HEK293T (cell line): ENCODE data around the gene MRPL27.

Experiments
- CTCF ChIA-PET: fragments of 350-600 bp; formaldehyde crosslinking; extraction: SDS; loops from one replicate; lab custom pipeline; 2021; ENCODE audit warnings: antibody characterized with exemption, inconsistent platforms; lab: Yijun Ruan, JAX
- POLR2A ChIA-PET: fragments of 350-600 bp; formaldehyde crosslinking; extraction: SDS; loops from one replicate; lab custom pipeline; 2020; ENCODE audit warnings: antibody characterized with exemption, inconsistent platforms; lab: Yijun Ruan, JAX
- DNase-seq: peaks from one replicate; pipeline ENCODE4 v3.0.0; 2012; ENCODE audit warnings: mixed read lengths; ENCODE audit errors: extremely low spot score
- ARNT ChIP-seq: fragments of 450-650 bp; IDR thresholded peaks from 2 replicates; pipeline ENCODE4 v1.6.1; 2017; ENCODE audit warnings: mild to moderate bottlenecking
- BHLHE40 ChIP-seq: fragments of 450-650 bp; IDR thresholded peaks from 2 replicates; pipeline ENCODE4 v1.6.1; 2016; ENCODE audit warnings: mild to moderate bottlenecking, moderate library complexity, borderline replicate concordance
- CTBP1 ChIP-seq: fragments of 450-650 bp; IDR thresholded peaks from 2 replicates; pipeline ENCODE4 v1.6.1; 2016; ENCODE audit warnings: borderline replicate concordance
- ELF4 ChIP-seq: fragments of 450-650 bp; IDR thresholded peaks from 2 replicates; pipeline ENCODE4 v1.6.1; 2017; ENCODE audit warnings: antibody characterized with exemption
- FOXA1 ChIP-seq: fragments of 450-650 bp; IDR thresholded peaks from 2 replicates; pipeline ENCODE4 v1.6.1; 2016; ENCODE audit warnings: mild to moderate bottlenecking
- FOXK2 ChIP-seq: fragments of 450-650 bp; IDR thresholded peaks from 2 replicates; pipeline ENCODE4 v1.6.1; 2016; ENCODE audit warnings: mild to moderate bottlenecking
- FOXM1 ChIP-seq: fragments of 450-650 bp; IDR thresholded peaks from 2 replicates; pipeline ENCODE4 v1.6.1; 2017; ENCODE audit warnings: mild to moderate bottlenecking, borderline replicate concordance
- HDGF ChIP-seq: fragments of 450-650 bp; IDR thresholded peaks from 2 replicates; pipeline ENCODE4 v1.6.1; 2017; ENCODE audit warnings: antibody characterized with exemption, borderline replicate concordance
- L3MBTL2 ChIP-seq: fragments of 450-650 bp; conservative IDR thresholded peaks from 2 replicates; pipeline ENCODE4 v1.6.1; 2016; ENCODE audit warnings: mild to moderate bottlenecking
- LEF1 ChIP-seq: fragments of 450-650 bp; IDR thresholded peaks from 2 replicates; pipeline ENCODE4 v1.6.1; 2017; ENCODE audit warnings: mild to moderate bottlenecking, borderline replicate concordance
- NFRKB ChIP-seq: fragments of 450-650 bp; IDR thresholded peaks from 2 replicates; pipeline ENCODE4 v1.6.1; 2016; ENCODE audit warnings: mild to moderate bottlenecking, moderate library complexity
- SP1 ChIP-seq: fragments of 450-650 bp; IDR thresholded peaks from 2 replicates; pipeline ENCODE4 v1.6.1; 2017
- SUZ12 ChIP-seq: fragments of 450-650 bp; IDR thresholded peaks from 2 replicates; pipeline ENCODE4 v1.6.1; 2016; ENCODE audit warnings: mild to moderate bottlenecking
- TARDBP ChIP-seq: fragments of 450-650 bp; IDR thresholded peaks from 2 replicates; pipeline ENCODE4 v1.6.1; 2016
- ZNF384 ChIP-seq: fragments of 450-650 bp; IDR thresholded peaks from 2 replicates; pipeline ENCODE4 v1.6.1; 2016
- TF ChIP-seq, protein P1 (sequence below): fragments of 450-650 bp; IDR thresholded peaks from 2 replicates; pipeline ENCODE4 v1.6.1; 2016

The MRPL27 gene

DNA sequence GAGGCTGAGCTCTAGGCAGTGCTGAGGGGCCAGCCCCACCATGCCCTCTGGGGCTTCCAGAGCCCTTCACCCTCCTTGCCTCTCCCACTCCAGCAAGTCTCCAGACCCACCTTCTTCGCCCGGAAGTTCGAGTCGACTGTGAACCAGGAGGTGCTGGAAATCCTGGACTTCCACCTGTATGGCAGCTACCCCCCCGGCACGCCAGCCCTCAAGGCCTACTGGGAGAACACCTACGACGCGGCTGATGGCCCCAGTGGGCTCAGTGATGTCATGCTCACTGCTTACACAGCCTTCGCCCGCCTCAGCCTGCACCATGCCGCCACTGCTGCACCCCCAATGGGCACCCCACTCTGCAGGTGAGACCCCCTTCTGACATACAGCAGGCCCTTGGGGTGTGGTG, 16.6 kb downstream of the MRPL27 start:
- ChIA-PET POLR2A (interaction anchor here (1.5 kb wide), 1 partner anchor 10 kb away, joined by 7 read pairs; the partner anchor contains the start of gene XYLT2), CTCF (no interaction called here)
- no peak for DNase-seq
- no peak for TF ChIP-seq ZNF384
- no peak for TF ChIP-seq BHLHE40
- no peak for TF ChIP-seq L3MBTL2
- TF ChIP-seq HDGF: no peak
- TF ChIP-seq SP1: no peak

DNA sequence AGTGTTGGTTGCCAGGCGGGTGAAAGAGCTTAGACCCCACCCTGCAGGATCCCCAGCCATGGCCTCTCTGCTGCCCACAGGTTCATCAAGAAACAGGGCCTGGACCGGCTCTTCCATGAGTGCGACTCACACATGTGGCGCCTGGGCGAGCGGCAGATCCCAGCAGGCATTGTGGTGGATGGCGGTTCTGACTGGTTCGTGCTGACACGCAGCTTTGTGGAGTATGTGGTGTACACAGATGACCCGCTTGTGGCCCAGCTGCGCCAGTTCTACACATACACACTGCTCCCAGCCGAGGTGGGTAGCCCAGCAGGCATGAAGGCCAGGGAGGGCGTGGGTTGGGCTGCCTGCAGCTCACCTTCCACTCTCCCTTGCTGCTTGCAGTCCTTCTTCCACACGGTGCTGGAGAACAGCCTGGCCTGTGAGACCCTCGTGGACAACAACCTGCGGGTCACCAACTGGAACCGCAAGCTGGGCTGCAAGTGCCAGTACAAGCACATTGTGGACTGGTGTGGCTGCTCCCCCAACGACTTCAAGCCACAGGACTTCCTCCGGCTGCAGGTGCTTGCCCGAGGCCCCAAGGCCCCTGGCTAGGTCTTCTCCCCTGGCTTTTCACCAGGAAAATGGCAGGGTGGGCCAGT, 17.2 kb downstream of the MRPL27 start:
- ChIA-PET POLR2A (interaction anchor here (1.5 kb wide), 1 partner anchor 9 kb away, joined by 7 read pairs; the partner anchor contains the start of gene XYLT2), CTCF (no interaction called here)
- no peak for DNase-seq
- TF ChIP-seq FOXK2 (no peak), ELF4 (no peak), HDGF (no peak), LEF1 (no peak), CTBP1 (no peak), SUZ12 (no peak), BHLHE40 (no peak)

DNA sequence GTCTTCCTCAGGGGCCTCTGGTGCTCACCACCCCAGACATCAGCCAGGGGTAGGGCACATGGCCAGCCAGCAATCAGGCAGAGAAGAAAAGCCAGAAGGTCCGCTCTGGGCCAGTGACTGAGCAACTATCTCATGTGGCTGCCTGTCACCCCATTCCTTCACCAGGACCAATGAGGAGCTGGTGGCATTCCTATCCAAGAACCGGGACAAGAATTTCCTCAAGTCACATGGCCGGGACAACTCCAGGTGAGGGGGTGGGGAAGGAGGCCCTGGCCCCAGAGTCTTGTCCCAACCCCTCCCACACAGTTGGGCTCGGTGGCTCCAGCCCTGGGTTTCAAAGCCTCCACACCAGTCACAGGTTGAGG, 17.7 kb downstream of the MRPL27 start:
- ChIA-PET POLR2A (interaction anchor here (1.5 kb wide), 1 partner anchor 9 kb away, joined by 7 read pairs; the partner anchor contains the start of gene XYLT2), CTCF (no interaction called here)
- DNase-seq: no peak
- no peak for TF ChIP-seq CTBP1
- TF ChIP-seq SP1: no peak
- no peak for TF ChIP-seq LEF1
- no peak for TF ChIP-seq FOXA1
- TF ChIP-seq, protein P1, sequence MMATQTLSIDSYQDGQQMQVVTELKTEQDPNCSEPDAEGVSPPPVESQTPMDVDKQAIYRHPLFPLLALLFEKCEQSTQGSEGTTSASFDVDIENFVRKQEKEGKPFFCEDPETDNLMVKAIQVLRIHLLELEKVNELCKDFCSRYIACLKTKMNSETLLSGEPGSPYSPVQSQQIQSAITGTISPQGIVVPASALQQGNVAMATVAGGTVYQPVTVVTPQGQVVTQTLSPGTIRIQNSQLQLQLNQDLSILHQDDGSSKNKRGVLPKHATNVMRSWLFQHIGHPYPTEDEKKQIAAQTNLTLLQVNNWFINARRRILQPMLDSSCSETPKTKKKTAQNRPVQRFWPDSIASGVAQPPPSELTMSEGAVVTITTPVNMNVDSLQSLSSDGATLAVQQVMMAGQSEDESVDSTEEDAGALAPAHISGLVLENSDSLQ: no peak
- no peak for TF ChIP-seq BHLHE40

DNA sequence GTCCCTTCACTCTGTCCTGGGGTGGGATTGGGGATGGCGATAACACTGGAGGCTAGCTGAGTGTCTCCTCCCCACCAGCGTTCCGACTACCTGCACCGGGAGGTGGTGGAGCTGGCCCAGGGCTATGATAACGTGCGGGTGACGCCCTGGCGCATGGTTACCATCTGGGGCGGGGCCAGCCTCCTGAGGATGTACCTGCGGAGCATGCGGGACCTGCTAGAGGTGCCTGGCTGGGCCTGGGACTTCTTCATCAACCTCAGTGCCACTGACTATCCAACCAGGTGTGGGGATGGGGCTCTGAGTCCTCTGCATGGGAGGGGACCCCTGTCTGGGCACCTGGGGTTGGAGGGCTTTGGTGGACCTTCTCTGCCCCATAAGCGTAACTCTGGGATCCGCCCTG, 18.2 kb downstream of the MRPL27 start:
- CTCF ChIA-PET: no interaction called here
- TF ChIP-seq CTBP1: no peak
- TF ChIP-seq BHLHE40: no peak
- TF ChIP-seq HDGF: no peak
- TF ChIP-seq ARNT: no peak
- TF ChIP-seq TARDBP: no peak
- TF ChIP-seq, protein P1: no peak
- no peak for TF ChIP-seq ZNF384
- no peak for TF ChIP-seq L3MBTL2
- TF ChIP-seq NFRKB: no peak
- TF ChIP-seq ELF4: no peak
- TF ChIP-seq SUZ12: no peak
- TF ChIP-seq FOXA1: no peak
- no peak for TF ChIP-seq SP1
- POLR2A ChIA-PET: no interaction called here
- DNase-seq: no peak

DNA sequence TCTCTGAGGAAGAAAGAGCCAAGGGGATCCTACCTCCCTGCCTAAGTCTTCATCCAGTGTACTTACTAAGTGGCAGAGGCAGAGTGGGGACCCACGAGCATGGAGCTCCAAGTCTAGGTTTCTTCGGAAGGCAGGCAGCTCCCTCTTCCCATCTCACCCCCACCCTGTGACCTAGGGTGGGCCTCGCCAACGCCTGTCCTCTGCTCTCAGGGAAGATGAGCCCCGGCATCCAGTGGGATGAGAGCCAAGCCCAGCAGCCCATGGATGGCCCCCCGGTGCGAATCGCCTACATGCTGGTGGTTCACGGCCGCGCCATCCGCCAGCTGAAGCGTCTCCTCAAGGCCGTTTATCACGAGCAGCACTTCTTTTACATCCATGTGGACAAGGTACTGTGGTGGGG, 18.8 kb downstream of the MRPL27 start:
- no peak for DNase-seq
- ChIA-PET POLR2A (no interaction called here), CTCF (no interaction called here)
- no peak for TF ChIP-seq TARDBP
- TF ChIP-seq FOXK2: no peak
- TF ChIP-seq, protein P1: no peak
- TF ChIP-seq FOXM1: no peak
- TF ChIP-seq FOXA1: no peak
- no peak for TF ChIP-seq HDGF
- TF ChIP-seq NFRKB: no peak
- no peak for TF ChIP-seq ZNF384
- no peak for TF ChIP-seq BHLHE40
- TF ChIP-seq SUZ12: no peak
- no peak for TF ChIP-seq SP1
- no peak for TF ChIP-seq ELF4
- TF ChIP-seq L3MBTL2: no peak
- TF ChIP-seq LEF1: no peak

DNA sequence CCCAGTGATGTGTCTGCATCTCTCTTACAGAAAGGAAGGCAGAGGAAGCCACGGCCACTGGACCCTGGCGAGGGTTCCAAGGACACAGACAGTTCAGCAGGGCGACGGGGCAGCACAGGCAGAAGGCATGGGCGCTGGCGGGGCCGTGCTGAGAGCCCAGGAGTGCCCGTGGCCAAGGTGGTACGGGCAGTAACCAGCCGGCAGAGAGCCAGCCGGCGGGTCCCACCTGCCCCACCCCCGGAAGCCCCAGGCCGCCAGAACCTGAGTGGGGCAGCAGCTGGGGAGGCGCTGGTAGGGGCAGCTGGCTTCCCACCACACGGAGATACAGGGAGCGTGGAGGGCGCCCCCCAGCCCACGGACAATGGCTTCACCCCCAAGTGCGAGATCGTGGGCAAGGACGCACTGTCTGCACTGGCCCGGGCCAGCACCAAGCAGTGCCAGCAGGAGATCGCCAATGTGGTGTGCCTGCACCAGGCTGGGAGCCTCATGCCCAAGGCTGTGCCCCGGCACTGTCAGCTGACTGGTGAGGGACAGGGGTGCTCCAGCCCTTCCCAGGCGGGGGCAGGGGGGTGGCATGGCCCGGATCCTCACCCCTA, 19.3 kb downstream of the MRPL27 start:
- TF ChIP-seq BHLHE40: no peak
- TF ChIP-seq SP1: no peak
- TF ChIP-seq FOXK2: no peak
- no peak for TF ChIP-seq LEF1
- no peak for TF ChIP-seq NFRKB
- TF ChIP-seq ZNF384: no peak
- no peak for TF ChIP-seq SUZ12
- TF ChIP-seq FOXA1: no peak
- TF ChIP-seq CTBP1: no peak
- no peak for TF ChIP-seq HDGF
- no peak for TF ChIP-seq TARDBP
- POLR2A ChIA-PET: no interaction called here
- no peak for DNase-seq
- CTCF ChIA-PET: no interaction called here
